Activated B cell treated with CpG ODN at 0.5 μM for 24 hours (primary cell): ENCODE results near the gene RASA3. TPM values are rescaled to one million over a fixed set of nuclear protein-coding genes. Genes with fewer than 3 reads are reported as not detected.

Experiments
- ATAC-seq: fragments of 200-7000 bp; cut with Tn5 transposase; one replicate; pipeline ENCODE4 v1.10.0; 2021; ENCODE audit warnings: low read depth, mild to moderate bottlenecking, moderate library complexity
- CTCF ChIA-PET: fragments of 350-600 bp; sonication (Branson Sonifier 250); formaldehyde crosslinking; loops from one replicate; lab custom pipeline; 2021; ENCODE audit warnings: antibody characterized with exemption; lab: Charles Lee
- POLR2A ChIA-PET: fragments of 350-600 bp; sonication (Branson Sonifier 250); formaldehyde crosslinking; loops from one replicate; lab custom pipeline; 2021; ENCODE audit warnings: antibody characterized with exemption; lab: Charles Lee
- DNase-seq: peaks from one replicate; pipeline ENCODE4 v3.0.0; 2022
- H3K27ac Mint-ChIP-seq: one replicate; pipeline ENCODE4 v1.8.0; 2020; ENCODE audit warnings: mixed read lengths
- H3K27me3 Mint-ChIP-seq: one replicate; pipeline ENCODE4 v1.8.0; 2021; ENCODE audit warnings: mixed read lengths
- H3K36me3 Mint-ChIP-seq: one replicate; pipeline ENCODE4 v1.8.0; 2021; ENCODE audit warnings: low read depth, mixed read lengths
- H3K4me1 Mint-ChIP-seq: one replicate; pipeline ENCODE4 v1.8.0; 2021; ENCODE audit warnings: mixed read lengths
- H3K4me3 Mint-ChIP-seq: one replicate; pipeline ENCODE4 v1.8.0; 2020; ENCODE audit warnings: mild to moderate bottlenecking, mixed read lengths
- H3K9me3 Mint-ChIP-seq: one replicate; pipeline ENCODE4 v1.8.0; 2020; ENCODE audit warnings: mixed read lengths
- intact Hi-C: fragments of 100-400 bp; cut with micrococcal nuclease; formaldehyde crosslinking; loops from one replicate; pipeline ENCODE4 v1.15.1; 2024
- total RNA-seq: library from RNA; stranded (reverse); gene quantifications from 2 replicates; pipeline ENCODE4 v1.2.3, GENCODE V29; 2022
- TF ChIP-seq, protein P1 (sequence below): fragments of 200-600 bp; IDR thresholded peaks from one replicate; pipeline ENCODE4 v1.8.0; 2022; ENCODE audit warnings: antibody characterized with exemption, mild to moderate bottlenecking

Gene RASA3
- total RNA-seq, 1 donor from 2014 or later, result 20.4 TPM

DNA sequence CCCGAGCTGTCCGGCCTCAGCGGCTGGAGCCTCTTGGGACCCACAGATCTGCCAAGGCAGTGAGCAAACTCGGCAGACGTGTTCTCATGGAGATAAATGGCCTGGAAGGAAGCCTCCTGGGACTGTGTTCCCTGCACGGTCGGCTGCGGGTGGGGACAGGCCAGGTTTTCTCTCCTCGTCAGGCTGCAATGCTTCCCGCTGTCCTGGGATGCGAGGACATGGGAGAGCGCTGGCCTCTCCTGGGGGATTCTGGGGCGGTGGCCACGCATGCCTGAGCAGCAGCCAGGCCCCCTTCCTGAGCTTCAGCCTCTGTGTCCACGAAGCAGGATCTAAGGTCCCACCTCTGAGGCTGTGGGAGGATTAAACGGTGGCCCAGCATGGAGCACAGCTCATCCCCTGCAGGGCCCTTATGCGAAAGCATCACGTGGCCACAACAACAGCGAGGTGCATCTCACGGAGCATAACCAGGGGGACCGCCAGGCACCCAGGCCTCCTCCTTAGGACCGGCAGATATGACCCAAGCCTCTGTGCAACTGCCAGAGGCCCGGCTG, 137.3 kb downstream of the RASA3 start:
- ChIA-PET POLR2A (no interaction called here), CTCF (no interaction called here)
- Mint-ChIP-seq H3K4me3 (no peak overlapping the region), H3K27ac (no peak overlapping the region), H3K9me3 (no peaks in the 10 kb centered on the region), H3K4me1 (peaks cover 8% of the 10 kb centered on the region), H3K27me3 (no peaks in the 10 kb centered on the region), H3K36me3 (peaks cover 67% of the 10 kb centered on the region)
- no peak for ATAC-seq
- DNase-seq, result no peak
- intact Hi-C loops, result no loop called here
- TF ChIP-seq, protein P1, sequence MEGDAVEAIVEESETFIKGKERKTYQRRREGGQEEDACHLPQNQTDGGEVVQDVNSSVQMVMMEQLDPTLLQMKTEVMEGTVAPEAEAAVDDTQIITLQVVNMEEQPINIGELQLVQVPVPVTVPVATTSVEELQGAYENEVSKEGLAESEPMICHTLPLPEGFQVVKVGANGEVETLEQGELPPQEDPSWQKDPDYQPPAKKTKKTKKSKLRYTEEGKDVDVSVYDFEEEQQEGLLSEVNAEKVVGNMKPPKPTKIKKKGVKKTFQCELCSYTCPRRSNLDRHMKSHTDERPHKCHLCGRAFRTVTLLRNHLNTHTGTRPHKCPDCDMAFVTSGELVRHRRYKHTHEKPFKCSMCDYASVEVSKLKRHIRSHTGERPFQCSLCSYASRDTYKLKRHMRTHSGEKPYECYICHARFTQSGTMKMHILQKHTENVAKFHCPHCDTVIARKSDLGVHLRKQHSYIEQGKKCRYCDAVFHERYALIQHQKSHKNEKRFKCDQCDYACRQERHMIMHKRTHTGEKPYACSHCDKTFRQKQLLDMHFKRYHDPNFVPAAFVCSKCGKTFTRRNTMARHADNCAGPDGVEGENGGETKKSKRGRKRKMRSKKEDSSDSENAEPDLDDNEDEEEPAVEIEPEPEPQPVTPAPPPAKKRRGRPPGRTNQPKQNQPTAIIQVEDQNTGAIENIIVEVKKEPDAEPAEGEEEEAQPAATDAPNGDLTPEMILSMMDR, result no peak

DNA sequence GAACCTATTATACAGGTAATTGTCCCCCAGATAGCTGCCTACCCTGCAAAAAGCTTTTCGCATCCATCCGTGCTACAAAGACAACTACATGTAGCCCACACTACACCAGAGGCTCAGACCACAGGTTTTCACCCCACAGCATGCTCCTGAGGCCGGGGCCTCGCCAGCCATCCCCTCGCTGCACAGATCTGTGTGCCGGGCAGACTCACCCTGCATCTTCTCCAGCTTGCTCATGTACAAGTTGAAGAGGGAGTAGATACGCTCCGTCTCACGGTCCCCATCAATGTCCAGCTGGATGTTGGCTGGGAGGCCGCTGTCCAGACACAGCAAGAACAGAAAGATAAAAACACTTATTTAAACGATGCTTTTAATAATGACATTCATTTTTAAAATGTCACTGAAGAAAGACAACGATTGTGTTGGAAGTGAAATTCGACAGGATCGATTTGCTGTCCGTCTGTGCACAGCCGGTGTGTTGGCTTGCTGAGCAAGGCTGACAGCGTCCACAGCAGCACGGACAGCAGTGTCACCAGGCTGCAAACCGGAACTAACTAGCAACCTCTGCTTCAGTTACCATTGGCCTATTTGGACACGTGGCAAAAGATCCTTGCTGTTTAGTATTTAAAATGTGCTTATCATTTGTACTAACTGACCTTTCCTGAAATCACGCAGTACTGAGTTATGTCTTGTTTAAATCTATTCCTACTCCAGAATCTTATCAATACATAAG, 140.0 kb downstream of the RASA3 start:
- Mint-ChIP-seq H3K36me3 (peaks cover 64% of the 10 kb centered on the region), H3K27me3 (no peaks in the 10 kb centered on the region), H3K27ac (no peak overlapping the region), H3K4me3 (no peak overlapping the region), H3K9me3 (no peaks in the 10 kb centered on the region), H3K4me1 (peaks cover 18% of the 10 kb centered on the region)
- no peak for ATAC-seq
- TF ChIP-seq, protein P1, result no peak
- DNase-seq, result no peak
- intact Hi-C loops, result no loop called here
- POLR2A ChIA-PET, result no interaction called here
- CTCF ChIA-PET, result no interaction called here

DNA sequence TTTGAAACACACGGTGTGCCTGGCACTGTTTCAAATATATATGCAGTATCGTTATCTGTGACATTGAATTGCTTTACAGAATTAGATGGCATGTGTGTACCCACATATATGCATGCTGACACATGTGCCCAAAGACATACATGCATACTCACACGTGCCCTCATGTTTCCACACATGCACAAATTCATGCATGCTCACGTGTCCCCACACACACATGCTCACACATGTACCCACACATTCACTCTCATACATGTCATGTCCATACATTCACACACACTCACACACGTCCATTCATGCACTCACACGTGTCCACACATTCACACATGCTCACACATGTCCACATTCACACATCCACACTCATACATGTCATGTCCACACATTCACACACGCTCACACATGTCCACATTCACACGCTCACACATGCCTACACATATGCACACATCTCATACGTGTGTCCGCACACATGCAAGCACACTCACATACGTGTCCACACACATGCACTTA, 140.7 kb downstream of the RASA3 start:
- intact Hi-C loops, result no loop called here
- Mint-ChIP-seq H3K36me3 (peaks cover 59% of the 10 kb centered on the region), H3K4me3 (no peak overlapping the region), H3K4me1 (peaks cover 18% of the 10 kb centered on the region), H3K9me3 (no peaks in the 10 kb centered on the region), H3K27ac (no peak overlapping the region), H3K27me3 (no peaks in the 10 kb centered on the region)
- ChIA-PET POLR2A (no interaction called here), CTCF (no interaction called here)
- DNase-seq (no peak), ATAC-seq (no peak)
- TF ChIP-seq, protein P1, result no peak

DNA sequence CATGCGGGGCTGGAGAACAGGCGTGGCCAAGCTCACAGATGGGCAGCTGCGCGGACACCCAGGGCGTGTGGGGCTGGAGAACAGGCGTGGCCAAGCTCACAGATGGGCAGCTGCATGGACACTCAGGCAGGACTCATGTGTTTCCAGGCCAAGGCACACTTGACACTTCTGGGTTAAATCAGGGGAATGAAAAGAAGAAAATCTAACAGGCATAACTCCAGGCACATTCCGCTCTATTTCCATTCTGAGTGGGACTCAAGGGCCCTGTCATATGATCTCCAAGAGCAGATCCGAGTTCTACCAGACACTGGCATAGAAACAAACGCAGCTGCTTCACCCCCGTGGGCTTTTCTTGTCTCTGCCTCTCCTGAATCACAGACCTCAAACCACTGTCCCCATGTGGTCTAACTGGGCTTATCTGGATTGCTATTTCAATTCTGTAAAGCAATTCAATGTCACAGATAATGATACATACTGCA, 141.2 kb downstream of the RASA3 start:
- ChIA-PET POLR2A (no interaction called here), CTCF (no interaction called here)
- Mint-ChIP-seq H3K4me1 (peaks cover 18% of the 10 kb centered on the region), H3K36me3 (peaks cover 55% of the 10 kb centered on the region), H3K27ac (no peak overlapping the region), H3K4me3 (no peak overlapping the region), H3K9me3 (no peaks in the 10 kb centered on the region), H3K27me3 (no peaks in the 10 kb centered on the region)
- intact Hi-C loops, result no loop called here
- DNase-seq, result no peak
- TF ChIP-seq, protein P1, result no peak
- ATAC-seq, result no peak

DNA sequence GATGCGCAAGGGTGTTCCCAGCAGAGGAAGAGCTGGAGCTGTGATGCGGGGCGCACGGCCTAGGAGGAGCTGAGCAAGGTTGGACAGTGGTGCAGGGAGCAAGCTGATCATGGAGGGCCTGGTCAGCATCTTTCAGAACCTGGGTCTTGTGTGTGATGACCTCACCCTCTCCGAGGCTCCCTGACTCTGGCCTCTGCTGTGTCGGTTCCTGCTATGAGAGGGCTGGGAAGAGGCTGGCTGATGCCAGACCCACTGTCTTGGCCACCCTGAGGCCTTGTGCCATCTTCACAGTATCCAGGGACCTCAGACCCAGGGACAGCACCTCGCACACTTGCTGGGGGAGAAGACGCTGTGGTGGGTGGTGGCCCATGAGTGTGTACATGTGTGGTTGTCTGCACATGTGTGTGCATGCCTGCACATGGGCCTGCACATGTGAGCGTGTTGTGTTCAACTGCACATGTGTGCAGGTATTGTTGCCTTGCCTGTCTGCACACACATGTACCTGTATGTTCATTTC, 142.0 kb downstream of the RASA3 start:
- POLR2A ChIA-PET, result no interaction called here
- TF ChIP-seq, protein P1, result no peak
- Mint-ChIP-seq H3K27ac (peak overlapping the region; percentile 73), H3K4me1 (peaks cover 18% of the 10 kb centered on the region), H3K27me3 (no peaks in the 10 kb centered on the region), H3K4me3 (no peak overlapping the region), H3K36me3 (peaks cover 55% of the 10 kb centered on the region), H3K9me3 (no peaks in the 10 kb centered on the region)
- ATAC-seq, result no peak
- intact Hi-C loops, result no loop called here
- DNase-seq, result peak; percentile 6
- CTCF ChIA-PET, result no interaction called here
